ENCODE data around the gene PRM1. TPM values are rescaled to one million over a fixed set of nuclear protein-coding genes. Genes with fewer than 3 reads are reported as not detected.
A peak's percentile ranks its signal among the peaks of the same experiment; 100 is the strongest.

PRM1 gene
- total and polyA plus RNA-seq, 7 experiments from 2014 or later, result not detected

- DNase-seq, result no peak
- H3K27me3 Mint-ChIP-seq, result peaks cover 0 to 16% (median 0%) of the 10 kb centered on the region in 5 donors
- peak within 1 kb of the TSS in 1 of 9 donors; percentile 12 for H3K27ac Mint-ChIP-seq
- Histone ChIP-seq H3K27ac (ENCODE audit: low read depth, low read length) (no peak within 1 kb of the TSS), H3K9me3 (ENCODE audit: control insufficient read depth in 2 of 3, low read length in 3 of 3) (no peaks in the 10 kb centered on the region), H3K36me3 (ENCODE audit: control insufficient read depth in 2 of 3, insufficient read depth in 3 of 3, low read length in 3 of 3) (no peaks in the 10 kb centered on the region), H3K27me3 (ENCODE audit: control insufficient read depth in 2 of 2, insufficient read depth in 2 of 2, low read length in 2 of 2) (no peaks in the 10 kb centered on the region), H3K4me1 (ENCODE audit: control insufficient read depth in 2 of 2, insufficient read depth in 2 of 2, low read length in 2 of 2) (no peaks in the 10 kb centered on the region), H3K4me3 (ENCODE audit: low read length) (no peak within 1 kb of the TSS)
- peaks cover 0 to 2% (median 0%) of the 10 kb centered on the region in 11 donors for H3K9me3 Mint-ChIP-seq
- intact Hi-C loops (cut with micrococcal nuclease), result no loop called here
- POLR2A ChIA-PET, result no interaction called here
- no peak for ATAC-seq
- CTCF ChIA-PET, result no interaction called here
- no peak within 1 kb of the TSS for H3K4me3 Mint-ChIP-seq
- H3K36me3 Mint-ChIP-seq, result no peaks in the 10 kb centered on the region
- H3K4me1 Mint-ChIP-seq, result peaks cover 0 to 12% (median 0%) of the 10 kb centered on the region in 7 donors
Observed at GRCh38 chr16:11276143-11276895, 4.8 kb downstream of the PRM1 start, which contains the start of gene PRM2. TSS of gene PRM2 (minus strand) at chr16:11276480. CDS start at chr16:11276370, 110 bp downstream.

DNA sequence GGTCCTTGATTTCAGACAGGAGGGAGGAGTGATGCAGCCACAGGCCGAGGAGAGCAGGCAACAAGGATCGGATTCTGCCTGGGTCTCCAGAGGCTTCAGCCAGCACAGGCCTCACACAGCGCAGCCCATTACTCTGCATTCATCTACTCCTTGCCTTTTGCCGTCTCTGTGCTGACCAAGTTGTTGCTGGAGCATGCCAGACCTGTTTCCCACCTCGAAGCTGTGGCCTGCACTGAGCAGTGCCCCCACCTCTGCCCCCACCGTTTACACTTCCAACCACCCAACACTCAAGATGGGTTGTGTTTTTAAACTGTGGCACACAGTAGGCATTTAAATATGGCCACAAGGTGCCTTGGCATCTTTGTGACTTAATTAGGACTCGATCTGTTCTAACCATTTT lies 6.2 kb downstream of the PRM1 start:
- no peak for DNase-seq
- intact Hi-C loops (cut with micrococcal nuclease), result no loop called here
- H3K27me3 ChIP-seq (ENCODE audit: control insufficient read depth in 2 of 2, insufficient read depth in 2 of 2, low read length in 2 of 2), result no peaks in the 10 kb centered on the region
- H3K27ac ChIP-seq (ENCODE audit: low read depth, low read length), result no peak overlapping the region
- no peaks in the 10 kb centered on the region for H3K9me3 Mint-ChIP-seq
- ChIA-PET POLR2A (no interaction called here), CTCF (no interaction called here)
- no peaks in the 10 kb centered on the region for H3K9me3 ChIP-seq (ENCODE audit: control insufficient read depth in 2 of 3, low read length in 3 of 3)
- H3K4me1 ChIP-seq (ENCODE audit: control insufficient read depth in 2 of 2, insufficient read depth in 2 of 2, low read length in 2 of 2), result no peaks in the 10 kb centered on the region
- ATAC-seq, result no peak
- H3K4me1 Mint-ChIP-seq, result peaks cover 0 to 10% (median 0%) of the 10 kb centered on the region in 7 donors
- no peak overlapping the region for H3K27ac Mint-ChIP-seq
- H3K36me3 ChIP-seq (ENCODE audit: control insufficient read depth in 2 of 3, insufficient read depth in 3 of 3, low read length in 3 of 3), result no peaks in the 10 kb centered on the region
- no peak overlapping the region for H3K4me3 Mint-ChIP-seq
- no peak overlapping the region for H3K4me3 ChIP-seq (ENCODE audit: low read length)
- peaks cover 0 to 16% (median 0%) of the 10 kb centered on the region in 5 donors for H3K27me3 Mint-ChIP-seq
- H3K36me3 Mint-ChIP-seq, result no peaks in the 10 kb centered on the region

DNA sequence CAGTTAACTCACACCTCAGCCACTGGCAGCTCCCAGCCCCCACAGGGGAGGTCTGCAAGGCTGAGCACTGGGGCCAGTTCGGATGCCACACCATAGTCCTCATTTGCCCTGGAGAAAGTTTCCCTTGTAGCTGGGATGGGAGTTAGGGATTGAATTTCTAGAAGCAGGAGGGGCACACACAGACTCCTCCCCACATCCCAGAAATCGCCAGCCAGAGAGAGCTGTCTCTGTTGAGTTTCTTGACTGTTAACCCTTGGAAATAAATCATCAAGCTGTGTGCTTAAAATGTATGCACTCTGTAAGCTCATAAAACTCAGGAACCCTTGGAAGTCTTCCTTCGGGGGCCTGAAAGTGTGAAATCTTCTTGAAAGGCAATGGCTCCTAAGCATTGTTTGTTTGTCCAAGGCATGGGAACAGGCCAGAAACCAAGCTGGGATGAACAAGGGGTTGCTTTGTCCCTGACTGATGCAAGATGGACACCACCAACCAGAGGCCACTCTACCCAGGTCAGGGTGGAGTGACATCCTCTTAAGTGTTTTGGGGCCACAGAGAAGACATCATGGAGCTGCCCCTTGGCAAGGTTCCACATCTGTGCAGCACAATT lies 7.3 kb downstream of the PRM1 start:
- no peak overlapping the region for H3K27ac ChIP-seq (ENCODE audit: low read depth, low read length)
- intact Hi-C loops (cut with micrococcal nuclease), result no loop called here
- no peaks in the 10 kb centered on the region for H3K27me3 ChIP-seq (ENCODE audit: control insufficient read depth in 2 of 2, insufficient read depth in 2 of 2, low read length in 2 of 2)
- H3K27me3 Mint-ChIP-seq, result peaks cover 0 to 13% (median 0%) of the 10 kb centered on the region in 5 donors
- ATAC-seq, result no peak
- ChIA-PET CTCF (no interaction called here), POLR2A (interaction anchor here (0.7 kb wide), 2 partner anchors 12 to 35 kb away, joined by 3 read pairs; no protein-coding TSS in a partner anchor)
- no peaks in the 10 kb centered on the region for H3K36me3 Mint-ChIP-seq
- no peak overlapping the region for H3K4me3 Mint-ChIP-seq
- H3K9me3 ChIP-seq (ENCODE audit: control insufficient read depth in 2 of 3, low read length in 3 of 3), result no peaks in the 10 kb centered on the region
- peaks cover 0 to 5% (median 0%) of the 10 kb centered on the region in 7 donors for H3K4me1 Mint-ChIP-seq
- no peaks in the 10 kb centered on the region for H3K9me3 Mint-ChIP-seq
- DNase-seq, result no peak
- H3K27ac Mint-ChIP-seq, result no peak overlapping the region
- no peaks in the 10 kb centered on the region for H3K4me1 ChIP-seq (ENCODE audit: control insufficient read depth in 2 of 2, insufficient read depth in 2 of 2, low read length in 2 of 2)
- no peaks in the 10 kb centered on the region for H3K36me3 ChIP-seq (ENCODE audit: control insufficient read depth in 2 of 3, insufficient read depth in 3 of 3, low read length in 3 of 3)
- H3K4me3 ChIP-seq (ENCODE audit: low read length), result no peak overlapping the region

DNA sequence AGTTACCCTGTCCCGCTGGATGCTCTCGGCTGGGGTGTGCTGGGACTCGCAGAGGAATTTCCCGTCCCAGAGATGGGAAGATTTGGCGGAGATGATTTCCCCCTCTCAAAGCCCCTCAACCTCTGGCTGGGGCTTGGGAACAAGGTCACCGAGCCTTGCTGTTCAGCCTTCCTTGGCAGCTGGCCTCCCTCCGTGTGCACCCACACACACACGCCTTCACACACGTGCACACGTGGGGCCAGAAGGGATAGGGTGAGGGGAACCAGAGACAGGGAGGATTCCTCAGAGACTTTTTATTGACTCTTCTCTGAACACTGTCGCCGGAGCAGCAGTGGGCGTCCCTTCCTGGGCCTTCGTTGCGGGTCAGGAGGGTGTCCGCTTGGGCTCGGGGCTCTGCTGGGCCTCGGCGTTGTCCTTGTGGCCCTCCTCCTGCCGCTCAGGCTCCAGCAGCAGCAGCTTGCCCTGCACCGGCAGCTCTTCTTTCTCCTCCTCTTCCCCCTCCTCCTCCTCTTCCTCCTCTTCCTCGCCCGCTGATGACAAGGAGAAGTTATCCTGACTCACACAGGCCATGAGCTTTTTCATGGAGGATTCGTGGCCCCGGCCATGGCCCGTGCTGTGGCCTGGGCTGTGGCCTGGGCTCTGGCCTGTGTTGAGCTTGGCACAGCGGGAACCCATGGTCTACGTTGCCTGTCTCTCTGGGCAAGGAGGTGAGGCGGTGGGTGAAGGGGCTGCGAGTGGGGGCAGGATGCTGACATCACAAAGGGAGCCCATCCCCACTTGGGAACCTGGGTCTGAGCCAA lies 8.0 kb downstream of the PRM1 start, which contains the start of gene PRM3:
TSS of gene PRM3 (minus strand) at position 709 of the 800 bp plus-strand sequence. CDS start at position 675, 34 bp downstream.
- Mint-ChIP-seq H3K27ac (no peak within 1 kb of the TSS), H3K4me3 (no peak within 1 kb of the TSS), H3K27me3 (peaks cover 0 to 20% (median 0%) of the 10 kb centered on the region in 5 donors), H3K36me3 (peaks cover 0 to 4% (median 0%) of the 10 kb centered on the region in 5 donors), H3K4me1 (peaks cover 0 to 5% (median 0%) of the 10 kb centered on the region in 7 donors), H3K9me3 (peaks cover 0 to 4% (median 0%) of the 10 kb centered on the region in 11 donors)
- H3K4me3 ChIP-seq (ENCODE audit: low read length), result no peak within 1 kb of the TSS
- H3K27ac ChIP-seq (ENCODE audit: low read depth, low read length), result no peak within 1 kb of the TSS
- intact Hi-C loops (cut with micrococcal nuclease), result no loop called here
- ATAC-seq (no peak), DNase-seq (no peak)
- POLR2A ChIA-PET, result interaction anchor here (1.1 kb wide), 1 partner anchor 25 kb away, joined by 3 read pairs; no protein-coding TSS in a partner anchor
- no peaks in the 10 kb centered on the region for H3K9me3 ChIP-seq (ENCODE audit: control insufficient read depth in 2 of 3, low read length in 3 of 3)
- no peaks in the 10 kb centered on the region for H3K36me3 ChIP-seq (ENCODE audit: control insufficient read depth in 2 of 3, insufficient read depth in 3 of 3, low read length in 3 of 3)
- H3K4me1 ChIP-seq (ENCODE audit: control insufficient read depth in 2 of 2, insufficient read depth in 2 of 2, low read length in 2 of 2), result no peaks in the 10 kb centered on the region
- CTCF ChIA-PET, result no interaction called here
- no peaks in the 10 kb centered on the region for H3K27me3 ChIP-seq (ENCODE audit: control insufficient read depth in 2 of 2, insufficient read depth in 2 of 2, low read length in 2 of 2)

- Mint-ChIP-seq H3K27me3 (peaks cover 0 to 17% (median 0%) of the 10 kb centered on the region in 5 donors), H3K27ac (no peak overlapping the region), H3K36me3 (peaks cover 0 to 4% (median 0%) of the 10 kb centered on the region in 5 donors), H3K9me3 (peaks cover 0 to 4% (median 0%) of the 10 kb centered on the region in 11 donors), H3K4me1 (peaks cover 0 to 5% (median 0%) of the 10 kb centered on the region in 7 donors), H3K4me3 (no peak overlapping the region)
- Histone ChIP-seq H3K4me1 (ENCODE audit: control insufficient read depth in 2 of 2, insufficient read depth in 2 of 2, low read length in 2 of 2) (no peaks in the 10 kb centered on the region), H3K9me3 (ENCODE audit: control insufficient read depth in 2 of 3, low read length in 3 of 3) (no peaks in the 10 kb centered on the region), H3K27ac (ENCODE audit: low read depth, low read length) (no peak overlapping the region), H3K27me3 (ENCODE audit: control insufficient read depth in 2 of 2, insufficient read depth in 2 of 2, low read length in 2 of 2) (no peaks in the 10 kb centered on the region), H3K36me3 (ENCODE audit: control insufficient read depth in 2 of 3, insufficient read depth in 3 of 3, low read length in 3 of 3) (no peaks in the 10 kb centered on the region), H3K4me3 (ENCODE audit: low read length) (no peak overlapping the region)
- intact Hi-C loops (cut with micrococcal nuclease), result no loop called here
- DNase-seq (no peak), ATAC-seq (no peak)
- POLR2A ChIA-PET, result interaction anchor here (0.9 to 1.1 kb wide), 2 partner anchors 16 to 25 kb away, joined by 3 to 5 read pairs; partner anchors contain the start of gene SOCS1
- CTCF ChIA-PET, result no interaction called here
Observed at GRCh38 chr16:11272484-11272883, 8.6 kb downstream of the PRM1 start.

DNA sequence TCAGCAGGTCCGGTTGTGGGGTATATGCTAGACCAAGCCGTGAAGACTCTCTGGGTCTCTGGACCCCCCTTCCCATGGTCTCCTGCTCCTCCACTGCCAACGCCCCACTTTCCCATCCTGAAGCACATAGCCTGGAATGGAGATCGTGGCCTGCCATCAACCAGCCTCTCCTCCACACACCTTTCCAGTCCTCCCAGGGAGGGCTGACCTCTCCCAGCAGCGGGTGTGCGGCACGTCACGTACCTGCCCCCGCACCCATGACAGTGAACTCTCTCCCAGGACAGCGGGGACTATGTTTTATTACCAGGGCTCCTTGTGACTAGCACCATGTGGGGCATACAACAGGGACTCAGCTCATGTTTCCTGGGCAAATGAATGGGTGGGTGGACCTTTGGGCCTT lies 9.5 kb downstream of the PRM1 start:
- Mint-ChIP-seq H3K27ac (no peak overlapping the region), H3K4me1 (peaks cover 0 to 3% (median 0%) of the 10 kb centered on the region in 7 donors), H3K27me3 (peaks cover 0 to 13% (median 0%) of the 10 kb centered on the region in 5 donors), H3K9me3 (peaks cover 0 to 4% (median 0%) of the 10 kb centered on the region in 11 donors), H3K36me3 (peaks cover 0 to 4% (median 0%) of the 10 kb centered on the region in 5 donors), H3K4me3 (no peak overlapping the region)
- CTCF ChIA-PET, result interaction anchor here (1.0 kb wide), 1 partner anchor 8 kb away, joined by 3 read pairs; no protein-coding TSS in a partner anchor
- no peaks in the 10 kb centered on the region for H3K27me3 ChIP-seq (ENCODE audit: control insufficient read depth in 2 of 2, insufficient read depth in 2 of 2, low read length in 2 of 2)
- DNase-seq (no peak), ATAC-seq (no peak)
- no peaks in the 10 kb centered on the region for H3K4me1 ChIP-seq (ENCODE audit: control insufficient read depth in 2 of 2, insufficient read depth in 2 of 2, low read length in 2 of 2)
- intact Hi-C loops (cut with micrococcal nuclease), result no loop called here
- H3K9me3 ChIP-seq (ENCODE audit: control insufficient read depth in 2 of 3, low read length in 3 of 3), result no peaks in the 10 kb centered on the region
- H3K36me3 ChIP-seq (ENCODE audit: control insufficient read depth in 2 of 3, insufficient read depth in 3 of 3, low read length in 3 of 3), result no peaks in the 10 kb centered on the region
- H3K27ac ChIP-seq (ENCODE audit: low read depth, low read length), result no peak overlapping the region
- POLR2A ChIA-PET, result interaction anchor here (0.9 kb wide), 1 partner anchor 15 kb away, joined by 5 read pairs; the partner anchor contains the start of gene SOCS1
- no peak overlapping the region for H3K4me3 ChIP-seq (ENCODE audit: low read length)
